Measurements from ENCODE around the gene PTCH1. TPM values are rescaled to one million over a fixed set of nuclear protein-coding genes. Genes with fewer than 3 reads are reported as not detected.

PTCH1 gene
- total and polyA plus RNA-seq, 2 experiments from 2014 or later: 21.4 to 34.1 TPM

GRCh38 chr9:95447660-95448420, 68.9 kb downstream of the PTCH1 start:
- peaks cover 59% of the 10 kb centered on the region for H3K4me1 Mint-ChIP-seq
- Histone ChIP-seq H3K79me2 (replicated peaks; ENCODE audit: insufficient read depth) (no peaks in the 10 kb centered on the region), H3K27me3 (ENCODE audit: insufficient read depth) (no peaks in the 10 kb centered on the region), H3F3A (replicated peaks; ENCODE audit: low read depth) (0 out of 2 replicates have a peak, but pooled peaks cover 5% of the 10 kb centered on the region), H4K20me1 (replicated peaks; ENCODE audit: insufficient read depth) (peaks cover 9% of the 10 kb centered on the region; the same call in 1 of the 2 replicates), H3K27ac (ENCODE audit: low read depth) (0 out of 2 replicates have a peak overlapping the region, but pooled peaks have one; percentile 6), H2AFZ (no peak overlapping the region), H3K4me2 (no peak overlapping the region), H3K36me3 (ENCODE audit: insufficient read depth) (peaks cover 30% of the 10 kb centered on the region), H3K4me3 (no peak overlapping the region), H3K9me2 (ENCODE audit: insufficient read depth) (no peaks in the 10 kb centered on the region), H3K4me1 (ENCODE audit: insufficient read depth) (peaks cover 16% of the 10 kb centered on the region)
- peaks cover 44% of the 10 kb centered on the region for H3K36me3 Mint-ChIP-seq (ENCODE audit: low read depth)
- no peak overlapping the region; the same call in 1 of the 2 replicates for H3K27ac Mint-ChIP-seq
- peak overlapping the region; percentile 13; the same call in 1 of the 3 replicates for H3K4me3 Mint-ChIP-seq
- peaks cover 1% of the 10 kb centered on the region for H3K27me3 Mint-ChIP-seq (ENCODE audit: insufficient read depth, low read depth, poor library complexity)
- no peaks in the 10 kb centered on the region for H3K9me3 Mint-ChIP-seq
- TF ChIP-seq ZNF462 (CRISPR knock-in tag; IDR thresholded peaks at IDR 0.05): peak; percentile 80; the same call in 1 of the 2 replicates
- no peak for TF ChIP-seq ZNF331 (CRISPR knock-in tag; IDR thresholded peaks at IDR 0.05; ENCODE audit: low read depth)
- DNase-seq (ENCODE audit: low spot score) (peak; percentile 49), ATAC-seq (peak; percentile 80)

DNA sequence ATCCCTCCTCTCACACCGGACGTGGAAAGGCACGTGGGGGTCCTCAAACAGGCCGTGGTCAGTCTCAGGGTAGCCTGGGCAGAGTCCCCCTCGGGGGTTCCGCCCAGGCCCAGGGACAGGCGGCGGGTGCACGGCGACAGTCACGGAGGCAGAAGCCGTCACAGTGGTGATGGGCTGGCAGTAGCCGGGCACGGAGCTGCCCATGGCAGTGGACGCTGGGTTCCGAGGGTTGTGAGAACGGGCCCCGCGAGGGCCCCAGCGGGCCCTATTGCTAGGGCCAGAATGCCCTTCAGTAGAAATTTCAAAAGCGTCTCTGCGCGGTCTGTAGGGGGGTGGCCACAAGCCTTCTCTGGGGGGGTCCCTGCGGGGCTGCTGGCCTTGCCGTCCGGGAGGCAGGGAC, 69.8 kb downstream of the PTCH1 start:
- Mint-ChIP-seq H3K27ac (no peak overlapping the region), H3K9me3 (no peaks in the 10 kb centered on the region), H3K27me3 (ENCODE audit: insufficient read depth, low read depth, poor library complexity) (peaks cover 1% of the 10 kb centered on the region), H3K36me3 (ENCODE audit: low read depth) (peaks cover 43% of the 10 kb centered on the region), H3K4me1 (peaks cover 52% of the 10 kb centered on the region), H3K4me3 (no peak overlapping the region)
- no peaks in the 10 kb centered on the region for H3K9me2 ChIP-seq (ENCODE audit: insufficient read depth)
- no peak overlapping the region for H3K4me2 ChIP-seq
- H4K20me1 ChIP-seq (replicated peaks; ENCODE audit: insufficient read depth): peaks cover 5% of the 10 kb centered on the region; the same call in 1 of the 2 replicates
- ATAC-seq (no peak), DNase-seq (ENCODE audit: low spot score) (no peak)
- H3K36me3 ChIP-seq (ENCODE audit: insufficient read depth): peaks cover 30% of the 10 kb centered on the region
- H3K27ac ChIP-seq (ENCODE audit: low read depth): no peak overlapping the region
- H3K4me1 ChIP-seq (ENCODE audit: insufficient read depth): peaks cover 16% of the 10 kb centered on the region
- H3K27me3 ChIP-seq (ENCODE audit: insufficient read depth): no peaks in the 10 kb centered on the region
- H3K79me2 ChIP-seq (replicated peaks; ENCODE audit: insufficient read depth): no peaks in the 10 kb centered on the region
- 0 out of 2 replicates have a peak, but pooled peaks cover 5% of the 10 kb centered on the region for H3F3A ChIP-seq (replicated peaks; ENCODE audit: low read depth)
- no peak overlapping the region for H2AFZ ChIP-seq
- H3K4me3 ChIP-seq: no peak overlapping the region
- TF ChIP-seq POLR2AphosphoS5 (IDR thresholded peaks at IDR 0.05; ENCODE audit: low read depth) (no peak), NANOG (IDR thresholded peaks at IDR 0.05; ENCODE audit: borderline replicate concordance) (no peak), JUNB (IDR thresholded peaks at IDR 0.05; ENCODE audit: unreplicated experiment) (no peak), ZNF331 (CRISPR knock-in tag; IDR thresholded peaks at IDR 0.05; ENCODE audit: low read depth) (no peak), EZH2phosphoT487 (IDR thresholded peaks at IDR 0.05; ENCODE audit: unreplicated experiment) (no peak), ZNF114 (CRISPR knock-in tag; IDR thresholded peaks at IDR 0.05) (no peak), CREB1 (CRISPR knock-in tag; IDR thresholded peaks at IDR 0.05; ENCODE audit: low read depth) (no peak)
- TF ChIP-seq, protein P1, sequence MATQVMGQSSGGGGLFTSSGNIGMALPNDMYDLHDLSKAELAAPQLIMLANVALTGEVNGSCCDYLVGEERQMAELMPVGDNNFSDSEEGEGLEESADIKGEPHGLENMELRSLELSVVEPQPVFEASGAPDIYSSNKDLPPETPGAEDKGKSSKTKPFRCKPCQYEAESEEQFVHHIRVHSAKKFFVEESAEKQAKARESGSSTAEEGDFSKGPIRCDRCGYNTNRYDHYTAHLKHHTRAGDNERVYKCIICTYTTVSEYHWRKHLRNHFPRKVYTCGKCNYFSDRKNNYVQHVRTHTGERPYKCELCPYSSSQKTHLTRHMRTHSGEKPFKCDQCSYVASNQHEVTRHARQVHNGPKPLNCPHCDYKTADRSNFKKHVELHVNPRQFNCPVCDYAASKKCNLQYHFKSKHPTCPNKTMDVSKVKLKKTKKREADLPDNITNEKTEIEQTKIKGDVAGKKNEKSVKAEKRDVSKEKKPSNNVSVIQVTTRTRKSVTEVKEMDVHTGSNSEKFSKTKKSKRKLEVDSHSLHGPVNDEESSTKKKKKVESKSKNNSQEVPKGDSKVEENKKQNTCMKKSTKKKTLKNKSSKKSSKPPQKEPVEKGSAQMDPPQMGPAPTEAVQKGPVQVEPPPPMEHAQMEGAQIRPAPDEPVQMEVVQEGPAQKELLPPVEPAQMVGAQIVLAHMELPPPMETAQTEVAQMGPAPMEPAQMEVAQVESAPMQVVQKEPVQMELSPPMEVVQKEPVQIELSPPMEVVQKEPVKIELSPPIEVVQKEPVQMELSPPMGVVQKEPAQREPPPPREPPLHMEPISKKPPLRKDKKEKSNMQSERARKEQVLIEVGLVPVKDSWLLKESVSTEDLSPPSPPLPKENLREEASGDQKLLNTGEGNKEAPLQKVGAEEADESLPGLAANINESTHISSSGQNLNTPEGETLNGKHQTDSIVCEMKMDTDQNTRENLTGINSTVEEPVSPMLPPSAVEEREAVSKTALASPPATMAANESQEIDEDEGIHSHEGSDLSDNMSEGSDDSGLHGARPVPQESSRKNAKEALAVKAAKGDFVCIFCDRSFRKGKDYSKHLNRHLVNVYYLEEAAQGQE (IDR thresholded peaks at IDR 0.05; ENCODE audit: unreplicated experiment): no peak

Data from GM23338 (cell line).